HG03439 (cell line): Measurements from ENCODE around the gene NME9.

Experiments used
- ATAC-seq: cut with Tn5 transposase; IDR thresholded peaks from one replicate; pipeline ENCODE4 v1.9.1; 2021; ENCODE audit warnings: mild to moderate bottlenecking, moderate library complexity; ENCODE audit not compliant: unreplicated experiment

The NME9 gene

GRCh38 chr3:138284957-138285477 is 44.6 kb downstream of the NME9 start:
- no peak for ATAC-seq

- no peak for ATAC-seq
Observed at GRCh38 chr3:138284079-138284478, 45.6 kb downstream of the NME9 start.

GRCh38 chr3:138282836-138283235 is 46.8 kb downstream of the NME9 start:
- no peak for ATAC-seq

- ATAC-seq, result no peak
Observed at GRCh38 chr3:138281561-138281960, 48.1 kb downstream of the NME9 start.

- no peak for ATAC-seq
Observed at GRCh38 chr3:138271189-138271794, 58.4 kb downstream of the NME9 start.

- ATAC-seq, result no peak
Observed at GRCh38 chr3:138270245-138270644, 59.4 kb downstream of the NME9 start.

- no peak for ATAC-seq
Observed at GRCh38 chr3:138267083-138267482, 62.6 kb downstream of the NME9 start.

GRCh38 chr3:138265745-138266144 is 63.9 kb downstream of the NME9 start:
- ATAC-seq, result no peak

- ATAC-seq, result no peak
Observed at GRCh38 chr3:138263104-138263503, 66.5 kb downstream of the NME9 start.

- ATAC-seq, result no peak
Observed at GRCh38 chr3:138260611-138261010, 69.0 kb downstream of the NME9 start.

- no peak for ATAC-seq
Observed at GRCh38 chr3:138259126-138259525, 70.5 kb downstream of the NME9 start.

GRCh38 chr3:138257986-138258385 is 71.7 kb downstream of the NME9 start:
- no peak for ATAC-seq

- no peak for ATAC-seq
Observed at GRCh38 chr3:138256022-138256421, 73.6 kb downstream of the NME9 start.

GRCh38 chr3:138254216-138254615 is 75.4 kb downstream of the NME9 start:
- ATAC-seq, result no peak

GRCh38 chr3:138253609-138254008 is 76.0 kb downstream of the NME9 start:
- no peak for ATAC-seq
